Lower leg skin (tissue), 4 donors: Measurements from ENCODE around the gene KHK. TPM values are rescaled to one million over a fixed set of nuclear protein-coding genes. Genes with fewer than 3 reads are reported as not detected.

ENCODE experiments used
- DNase-seq, 2 donors: peaks; one replicate each; pipeline ENCODE4 v3.0.0-alpha.2; 2019; ENCODE audit warnings: low spot score in 2 of 2
- H3K4me3 ChIP-seq: fragments of 200-600 bp; sonication (generic); 2 replicates; pipeline ENCODE4 v1.5.1; 2017; ENCODE audit warnings: mild to moderate bottlenecking, low read depth; ENCODE audit not compliant: poor library complexity, severe bottlenecking
- POLR2A ChIP-seq, 2 donors: fragments of 450-650 bp; IDR thresholded peaks; one replicate each; pipeline ENCODE4 v1.6.1; 2016 to 2017; ENCODE audit warnings: antibody characterized with exemption in 2 of 2, mild to moderate bottlenecking in 1 of 2, moderate library complexity in 1 of 2
- WGBS, 2 donors: methylation state at CpG; one replicate each; pipeline ENCODE4 v1.1.5; 2018; 5-methylcytosine and 5-hydroxymethylcytosine counted together
- intact Hi-C: fragments of 100-400 bp; cut with DNase I; formaldehyde crosslinking; loops from one replicate; pipeline ENCODE4 v1.15.0; 2023; ENCODE audit warnings: low total_unique reads
- total RNA-seq, 4 donors: library from RNA; depleted of rRNA; stranded (reverse); fragments of >200 nt; gene quantifications; one replicate each; pipeline ENCODE4 v1.1.0, GENCODE V29; 2016
- TF ChIP-seq, protein P1 (sequence below), 3 donors: fragments of 450-650 bp; IDR thresholded peaks; one replicate each; pipeline ENCODE4 v1.5.1; 2016; ENCODE audit warnings: antibody characterized with exemption in 3 of 3, mild to moderate bottlenecking in 3 of 3, moderate library complexity in 2 of 3

KHK gene
- total RNA-seq, 4 donors from 2014 or later: 2.5 to 10.4 (median 3.3) TPM

DNA sequence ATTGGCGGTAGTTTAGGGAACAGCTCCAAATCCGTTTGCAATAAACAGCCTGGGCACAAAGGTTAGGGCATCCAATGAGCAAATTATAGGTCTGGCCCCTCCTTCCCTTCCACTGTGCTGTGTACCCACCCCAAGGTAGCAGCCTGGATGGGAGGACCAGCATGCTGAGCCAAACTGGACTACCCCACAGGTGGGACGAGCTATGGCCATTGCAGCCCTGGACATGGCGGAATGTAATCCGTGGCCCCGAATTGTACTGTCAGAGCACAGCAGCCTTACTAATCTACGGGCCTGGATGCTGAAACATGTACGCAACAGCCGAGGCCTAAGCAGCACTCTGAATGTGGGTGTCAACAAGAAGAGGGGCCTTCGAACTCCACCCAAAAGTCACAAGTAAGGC is 28.4 kb upstream of the KHK start:
- WGBS, 2 donors: 92 to 93% methylated on average over 10 of the region's 10 CpGs
- intact Hi-C loops: no loop called here
- TF ChIP-seq POLR2A (IDR thresholded peaks at IDR 0.05): no peak
- TF ChIP-seq, protein P1, sequence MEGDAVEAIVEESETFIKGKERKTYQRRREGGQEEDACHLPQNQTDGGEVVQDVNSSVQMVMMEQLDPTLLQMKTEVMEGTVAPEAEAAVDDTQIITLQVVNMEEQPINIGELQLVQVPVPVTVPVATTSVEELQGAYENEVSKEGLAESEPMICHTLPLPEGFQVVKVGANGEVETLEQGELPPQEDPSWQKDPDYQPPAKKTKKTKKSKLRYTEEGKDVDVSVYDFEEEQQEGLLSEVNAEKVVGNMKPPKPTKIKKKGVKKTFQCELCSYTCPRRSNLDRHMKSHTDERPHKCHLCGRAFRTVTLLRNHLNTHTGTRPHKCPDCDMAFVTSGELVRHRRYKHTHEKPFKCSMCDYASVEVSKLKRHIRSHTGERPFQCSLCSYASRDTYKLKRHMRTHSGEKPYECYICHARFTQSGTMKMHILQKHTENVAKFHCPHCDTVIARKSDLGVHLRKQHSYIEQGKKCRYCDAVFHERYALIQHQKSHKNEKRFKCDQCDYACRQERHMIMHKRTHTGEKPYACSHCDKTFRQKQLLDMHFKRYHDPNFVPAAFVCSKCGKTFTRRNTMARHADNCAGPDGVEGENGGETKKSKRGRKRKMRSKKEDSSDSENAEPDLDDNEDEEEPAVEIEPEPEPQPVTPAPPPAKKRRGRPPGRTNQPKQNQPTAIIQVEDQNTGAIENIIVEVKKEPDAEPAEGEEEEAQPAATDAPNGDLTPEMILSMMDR (IDR thresholded peaks at IDR 0.05): no peak
- H3K4me3 ChIP-seq: no peak overlapping the region
- DNase-seq: no peak

DNA sequence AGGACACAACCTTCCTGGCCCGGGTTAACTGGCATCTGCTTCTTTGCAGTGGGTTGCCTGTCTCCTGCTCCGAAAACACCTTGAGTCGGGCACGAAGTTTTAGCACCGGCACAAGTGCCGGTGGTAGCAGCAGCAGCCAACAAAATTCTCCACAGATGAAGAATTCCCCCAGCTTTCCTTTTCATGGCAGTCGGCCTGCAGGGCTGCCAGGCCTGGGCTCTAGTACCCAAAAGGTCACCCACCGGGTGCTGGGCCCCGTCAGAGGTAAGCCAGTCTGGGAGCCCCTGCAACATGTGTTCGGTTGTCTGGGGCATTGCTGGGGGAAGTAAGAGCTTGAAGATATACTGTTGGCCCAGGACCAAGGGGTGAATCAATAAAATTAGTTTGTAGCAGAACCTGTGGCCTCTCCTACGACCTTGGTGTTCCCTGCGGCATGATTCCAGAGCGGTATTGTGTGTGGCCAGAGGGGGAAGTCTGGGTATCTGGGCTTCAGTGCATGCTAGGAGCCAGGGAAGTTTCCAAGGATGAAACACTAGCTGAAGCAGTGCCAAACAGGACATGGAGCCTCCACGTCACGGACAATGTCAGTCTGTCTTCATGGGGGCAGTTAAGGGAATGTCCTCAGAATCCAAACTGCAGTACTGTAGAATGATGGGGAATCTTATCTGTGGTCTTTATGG is 27.3 kb upstream of the KHK start:
- no peak overlapping the region for H3K4me3 ChIP-seq
- intact Hi-C loops: no loop called here
- DNase-seq: no peak
- no peak for TF ChIP-seq POLR2A (IDR thresholded peaks at IDR 0.05)
- TF ChIP-seq, protein P1 (IDR thresholded peaks at IDR 0.05): no peak
- WGBS, 2 donors: 81 to 86% methylated on average over 15 of the region's 15 CpGs

DNA sequence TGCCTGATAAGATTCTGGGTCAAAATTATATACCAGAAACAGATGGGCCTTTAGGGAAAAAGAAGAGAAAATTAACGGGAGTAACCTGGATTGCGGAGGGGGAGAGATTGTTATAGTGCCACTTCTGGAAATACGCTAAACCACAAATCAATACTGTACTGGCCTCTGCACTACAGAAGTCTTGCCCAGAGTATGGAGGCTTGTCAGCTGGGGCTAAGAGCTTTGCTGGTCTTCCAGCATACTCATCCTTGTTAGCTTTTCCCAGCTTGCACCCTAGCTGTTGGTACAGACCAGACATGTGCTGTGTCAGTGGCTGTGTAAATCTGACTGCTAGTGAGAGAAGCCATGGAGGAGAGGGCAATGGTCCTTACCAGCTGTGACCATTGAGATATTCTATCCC is 26.2 kb upstream of the KHK start:
- H3K4me3 ChIP-seq: no peak overlapping the region
- DNase-seq: no peak
- intact Hi-C loops: no loop called here
- no peak for TF ChIP-seq POLR2A (IDR thresholded peaks at IDR 0.05)
- TF ChIP-seq, protein P1 (IDR thresholded peaks at IDR 0.05): no peak
- 90 to 92% methylated on average over 3 of the region's 3 CpGs for WGBS, 2 donors

DNA sequence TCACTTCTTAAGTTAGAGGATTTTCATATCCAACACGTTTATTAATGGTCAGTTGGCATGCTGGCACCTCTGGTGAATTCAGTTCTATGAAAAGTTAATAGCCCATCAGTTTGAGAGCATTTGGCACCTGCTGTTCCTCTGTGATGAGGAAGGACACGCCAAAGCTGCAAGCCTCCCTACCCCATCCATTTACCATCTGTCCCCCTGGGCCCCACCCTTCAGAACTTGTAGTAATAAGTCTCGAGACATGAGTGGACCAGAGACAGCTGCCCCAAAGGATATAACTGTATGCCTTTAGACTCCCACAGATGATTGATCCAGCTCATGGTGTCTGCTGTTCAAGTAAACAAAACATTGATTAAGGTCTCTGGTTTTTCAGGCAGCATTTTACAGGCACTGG is 21.4 kb upstream of the KHK start:
- no peak for DNase-seq
- intact Hi-C loops: no loop called here
- WGBS, 2 donors: 68 to 83% methylated on average over 3 of the region's 3 CpGs
- TF ChIP-seq, protein P1 (IDR thresholded peaks at IDR 0.05): no peak
- TF ChIP-seq POLR2A (IDR thresholded peaks at IDR 0.05): no peak
- no peak overlapping the region for H3K4me3 ChIP-seq

DNA sequence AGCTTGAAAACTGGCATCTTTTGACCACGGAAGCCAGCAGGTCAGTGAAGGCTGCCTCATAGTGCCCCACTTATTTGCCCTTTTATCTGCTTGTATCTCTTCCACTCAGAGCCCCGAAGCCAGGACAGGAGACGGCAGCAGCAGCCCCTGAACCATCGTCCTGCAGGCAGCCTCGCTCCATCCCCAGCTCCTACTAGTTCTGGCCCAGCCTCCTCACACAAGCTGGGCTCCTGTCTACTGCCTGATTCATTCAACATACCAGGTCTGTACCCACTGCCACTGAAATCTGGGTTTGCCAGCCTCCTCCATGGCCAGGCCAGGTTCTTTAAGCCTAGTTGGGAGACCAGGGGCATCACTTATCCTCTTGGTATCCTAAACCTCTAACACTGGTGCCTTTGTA is 19.2 kb upstream of the KHK start:
- no peak for DNase-seq
- no peak overlapping the region for H3K4me3 ChIP-seq
- no peak for TF ChIP-seq POLR2A (IDR thresholded peaks at IDR 0.05)
- TF ChIP-seq, protein P1 (IDR thresholded peaks at IDR 0.05): no peak
- intact Hi-C loops: no loop called here
- WGBS, 2 donors: 89 to 96% methylated on average over 5 of the region's 5 CpGs

DNA sequence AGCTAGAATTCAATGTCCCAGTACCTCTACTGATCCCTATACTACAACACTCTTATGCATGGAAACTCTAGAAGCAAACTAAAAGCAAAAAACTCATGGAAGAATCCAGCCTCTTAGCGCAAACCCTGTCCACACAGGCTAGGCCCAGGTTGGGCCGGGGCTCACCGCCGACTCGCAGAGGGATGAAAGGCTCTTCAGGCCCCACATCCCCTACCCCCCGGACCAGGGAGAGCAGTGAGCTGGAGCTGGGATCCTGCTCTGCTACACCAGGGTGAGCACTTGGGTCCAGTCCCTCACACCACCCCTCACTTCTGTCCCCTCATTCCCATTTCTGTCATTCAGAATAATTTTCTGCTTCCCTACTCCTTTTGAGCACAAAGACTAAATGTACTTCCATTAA is 17.1 kb upstream of the KHK start:
- WGBS, 2 donors: 87 to 96% methylated on average over 6 of the region's 6 CpGs
- intact Hi-C loops: no loop called here
- H3K4me3 ChIP-seq: no peak overlapping the region
- DNase-seq: no peak
- no peak for TF ChIP-seq POLR2A (IDR thresholded peaks at IDR 0.05)
- TF ChIP-seq, protein P1 (IDR thresholded peaks at IDR 0.05): no peak
